RWPE2 (cell line): ENCODE data around the gene SLC22A15.
"Not testable (repeated sequence)": the region's sequence is repeated elsewhere in the genome, so short reads cannot be mapped to it uniquely, and the experiment has no call there.

Experiments used
- ATAC-seq: fragments of 200-7000 bp; cut with Tn5 transposase; 3 replicates; pipeline ENCODE4 v1.9.1; 2021; ENCODE audit warnings: low read depth
- DNase-seq: peaks from one replicate; pipeline ENCODE4 v3.0.0-alpha.2; 2020; ENCODE audit warnings: low spot score
- H3K27ac ChIP-seq: fragments of 450-650 bp; 2 replicates; pipeline ENCODE4 v1.5.1; 2017; ENCODE audit warnings: mild to moderate bottlenecking; ENCODE audit not compliant: poor library complexity, severe bottlenecking
- H3K27me3 ChIP-seq: fragments of 250-450 bp; sonication (Bioruptor Pico); 2 replicates; pipeline ENCODE4 v1.5.1; 2021; ENCODE audit warnings: mild to moderate bottlenecking, moderate library complexity; ENCODE audit not compliant: insufficient read depth, poor library complexity, severe bottlenecking
- H3K36me3 ChIP-seq: fragments of 250-450 bp; sonication (Bioruptor Pico); 2 replicates; pipeline ENCODE4 v1.5.1; 2020; ENCODE audit warnings: low read depth, mild to moderate bottlenecking, moderate library complexity
- H3K4me1 ChIP-seq: fragments of 250-450 bp; sonication (Bioruptor Pico); 2 replicates; pipeline ENCODE4 v1.5.1; 2021; ENCODE audit warnings: mild to moderate bottlenecking, moderate library complexity; ENCODE audit not compliant: insufficient read depth, poor library complexity, severe bottlenecking
- H3K4me3 ChIP-seq: fragments of 250-450 bp; sonication (Bioruptor Pico); 2 replicates; pipeline ENCODE4 v1.5.1; 2021; ENCODE audit warnings: mild to moderate bottlenecking, moderate library complexity; ENCODE audit not compliant: severe bottlenecking
- H3K9me3 ChIP-seq: fragments of 250-450 bp; sonication (Bioruptor Pico); 2 replicates; pipeline ENCODE4 v1.5.1; 2021; ENCODE audit warnings: mild to moderate bottlenecking, moderate library complexity; ENCODE audit not compliant: severe bottlenecking
- TF ChIP-seq, protein P1 (sequence below): fragments of 450-650 bp; IDR thresholded peaks from one replicate; pipeline ENCODE4 v1.5.1; 2017; ENCODE audit warnings: mild to moderate bottlenecking, moderate library complexity; ENCODE audit not compliant: poor library complexity, severe bottlenecking

Gene SLC22A15

DNA sequence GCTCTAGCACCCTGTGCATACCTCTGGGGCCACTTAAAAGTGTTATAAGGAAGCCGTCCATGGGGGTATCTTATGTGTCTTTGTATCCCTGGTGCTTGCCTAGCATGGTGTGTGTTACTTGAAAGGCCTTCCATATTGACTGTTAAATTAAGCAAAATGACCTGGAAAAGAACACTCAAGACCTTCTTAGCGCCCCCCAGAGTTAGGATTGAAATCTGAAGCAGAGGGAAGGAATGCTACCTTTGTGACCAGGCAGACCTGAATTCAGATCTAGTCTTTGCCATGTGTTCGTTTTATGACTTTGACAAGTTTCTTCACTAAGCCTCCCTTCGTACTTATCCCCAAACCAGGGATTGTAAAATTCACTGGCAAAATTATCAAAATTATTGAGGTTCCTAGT is 59.9 kb downstream of the SLC22A15 start:
- no peak overlapping the region for H3K4me3 ChIP-seq
- no peaks in the 10 kb centered on the region for H3K27me3 ChIP-seq
- peaks cover 100% of the 10 kb centered on the region for H3K36me3 ChIP-seq
- TF ChIP-seq, protein P1, sequence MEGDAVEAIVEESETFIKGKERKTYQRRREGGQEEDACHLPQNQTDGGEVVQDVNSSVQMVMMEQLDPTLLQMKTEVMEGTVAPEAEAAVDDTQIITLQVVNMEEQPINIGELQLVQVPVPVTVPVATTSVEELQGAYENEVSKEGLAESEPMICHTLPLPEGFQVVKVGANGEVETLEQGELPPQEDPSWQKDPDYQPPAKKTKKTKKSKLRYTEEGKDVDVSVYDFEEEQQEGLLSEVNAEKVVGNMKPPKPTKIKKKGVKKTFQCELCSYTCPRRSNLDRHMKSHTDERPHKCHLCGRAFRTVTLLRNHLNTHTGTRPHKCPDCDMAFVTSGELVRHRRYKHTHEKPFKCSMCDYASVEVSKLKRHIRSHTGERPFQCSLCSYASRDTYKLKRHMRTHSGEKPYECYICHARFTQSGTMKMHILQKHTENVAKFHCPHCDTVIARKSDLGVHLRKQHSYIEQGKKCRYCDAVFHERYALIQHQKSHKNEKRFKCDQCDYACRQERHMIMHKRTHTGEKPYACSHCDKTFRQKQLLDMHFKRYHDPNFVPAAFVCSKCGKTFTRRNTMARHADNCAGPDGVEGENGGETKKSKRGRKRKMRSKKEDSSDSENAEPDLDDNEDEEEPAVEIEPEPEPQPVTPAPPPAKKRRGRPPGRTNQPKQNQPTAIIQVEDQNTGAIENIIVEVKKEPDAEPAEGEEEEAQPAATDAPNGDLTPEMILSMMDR = no peak
- H3K9me3 ChIP-seq = no peaks in the 10 kb centered on the region
- DNase-seq (no peak), ATAC-seq (no peak)
- no peak overlapping the region for H3K27ac ChIP-seq
- H3K4me1 ChIP-seq = no peaks in the 10 kb centered on the region

DNA sequence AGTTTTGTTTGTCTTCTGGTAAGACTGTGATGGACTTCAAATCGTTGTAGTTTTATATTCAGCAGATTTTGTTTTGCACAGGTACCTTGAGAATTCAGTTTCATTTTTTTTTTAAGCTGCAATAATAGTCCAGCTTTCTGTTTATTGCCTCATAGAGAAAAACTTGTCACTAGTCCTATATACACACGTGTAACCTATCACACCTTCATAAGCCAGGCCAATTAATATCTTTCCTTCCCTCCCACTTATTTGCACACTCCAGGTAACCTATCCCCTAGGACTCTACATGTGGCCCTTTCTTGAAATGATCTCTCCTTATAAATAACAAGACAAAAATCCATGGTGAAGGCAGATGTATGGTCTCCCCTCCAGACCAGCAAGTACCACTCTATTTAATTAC is 62.4 kb downstream of the SLC22A15 start:
- Histone ChIP-seq H3K4me1 (no peaks in the 10 kb centered on the region), H3K27me3 (no peaks in the 10 kb centered on the region), H3K27ac (no peak overlapping the region), H3K4me3 (no peak overlapping the region), H3K9me3 (no peaks in the 10 kb centered on the region), H3K36me3 (peaks cover 100% of the 10 kb centered on the region)
- no peak for ATAC-seq
- no peak for DNase-seq
- TF ChIP-seq, protein P1 = no peak

DNA sequence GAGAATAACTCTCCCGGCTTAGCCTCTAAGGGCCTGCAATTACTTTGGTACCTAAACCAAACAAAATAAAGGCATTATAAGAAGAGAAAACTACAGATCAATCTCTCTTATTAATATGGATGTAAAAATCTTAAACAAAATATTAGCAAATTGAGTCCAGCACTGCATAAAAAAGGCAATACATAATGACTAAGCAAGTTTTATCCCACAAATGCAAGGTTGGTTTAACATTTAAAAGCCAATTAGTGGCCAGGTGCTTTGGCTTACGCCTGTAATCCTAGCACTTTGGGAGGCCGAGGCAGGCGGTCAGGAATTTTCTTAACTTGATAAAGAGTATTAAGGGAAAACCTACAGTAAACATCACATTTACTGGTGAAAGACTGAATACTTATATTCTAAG is 67.8 kb downstream of the SLC22A15 start:
- no peaks in the 10 kb centered on the region for H3K4me1 ChIP-seq
- DNase-seq (no peak), ATAC-seq (no peak)
- no peak overlapping the region for H3K27ac ChIP-seq
- H3K9me3 ChIP-seq = peaks cover 5% of the 10 kb centered on the region
- H3K36me3 ChIP-seq = peaks cover 67% of the 10 kb centered on the region
- no peak overlapping the region for H3K4me3 ChIP-seq
- H3K27me3 ChIP-seq = no peaks in the 10 kb centered on the region
- TF ChIP-seq, protein P1 = no peak

DNA sequence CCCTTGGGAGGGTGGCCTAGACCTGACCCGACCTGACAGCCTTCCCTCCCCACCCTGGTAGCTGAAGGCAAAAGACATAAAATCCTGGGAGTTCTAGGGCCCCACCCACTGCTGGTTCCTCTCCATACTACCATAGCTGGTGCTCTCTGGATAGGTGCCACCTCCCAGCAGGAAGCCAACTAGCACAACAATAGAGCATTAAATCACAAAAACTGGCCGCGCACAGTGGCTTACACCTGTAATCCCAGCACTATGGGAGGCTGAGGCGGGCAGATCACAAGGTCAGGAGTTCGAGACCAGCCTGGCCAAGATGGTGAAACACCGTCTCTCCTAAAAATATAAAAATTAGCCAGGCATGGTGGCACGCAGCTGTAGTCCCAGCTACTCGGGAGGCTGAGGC is 70.6 kb downstream of the SLC22A15 start:
- not testable (repeated sequence) for H3K4me1 ChIP-seq, H3K4me3 ChIP-seq, H3K9me3 ChIP-seq, H3K27ac ChIP-seq, ATAC-seq, H3K27me3 ChIP-seq, DNase-seq
- peaks cover 38% of the 10 kb centered on the region for H3K36me3 ChIP-seq

DNA sequence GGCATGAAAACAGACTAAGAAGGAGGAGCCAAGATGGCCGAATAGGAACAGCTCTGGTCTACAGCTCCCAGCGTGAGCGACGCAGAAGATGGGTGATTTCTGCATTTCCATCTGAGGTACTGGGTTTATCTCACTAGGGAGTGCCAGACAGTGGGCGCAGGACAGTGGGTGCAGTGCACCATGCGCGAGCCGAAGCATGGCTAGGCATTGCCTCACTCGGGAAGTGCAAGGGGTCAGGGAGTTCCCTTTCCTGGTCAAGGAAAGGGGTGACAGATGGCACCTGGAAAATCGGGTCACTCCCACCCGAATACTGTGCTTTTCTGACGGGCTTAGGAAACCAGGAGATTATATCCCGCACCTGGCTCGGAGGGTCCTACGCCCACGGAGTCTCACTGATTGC is 75.6 kb downstream of the SLC22A15 start:
- not testable (repeated sequence) for H3K4me3 ChIP-seq, ATAC-seq, H3K9me3 ChIP-seq

DNA sequence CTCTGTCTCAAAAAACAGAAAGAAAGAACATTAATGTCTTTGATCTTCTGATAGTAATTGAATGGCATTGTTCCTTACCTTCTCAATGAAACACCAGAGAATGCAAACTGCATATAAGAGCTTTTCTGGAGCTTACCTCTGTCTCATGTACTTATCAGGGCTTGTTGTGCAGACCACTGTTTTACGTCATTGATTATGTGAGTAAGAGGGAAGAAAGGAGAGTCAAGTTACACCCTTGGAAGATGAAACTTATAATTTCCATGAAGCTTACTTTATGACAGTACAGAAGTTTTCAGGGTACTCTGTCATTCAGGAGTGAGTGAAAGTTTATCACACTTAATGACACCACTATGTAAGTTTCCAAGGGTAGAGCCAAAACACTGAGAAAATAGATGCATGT is 85.9 kb downstream of the SLC22A15 start:
- no peak overlapping the region for H3K27ac ChIP-seq
- ATAC-seq = no peak
- TF ChIP-seq, protein P1 = no peak
- peaks cover 7% of the 10 kb centered on the region for H3K4me1 ChIP-seq
- H3K9me3 ChIP-seq = no peaks in the 10 kb centered on the region
- DNase-seq = no peak
- H3K27me3 ChIP-seq = no peaks in the 10 kb centered on the region
- peaks cover 65% of the 10 kb centered on the region for H3K36me3 ChIP-seq
- no peak overlapping the region for H3K4me3 ChIP-seq

More for the DNA sequence above, 75.6 kb downstream of the SLC22A15 start:
- not testable (repeated sequence) for DNase-seq, H3K4me1 ChIP-seq, H3K27me3 ChIP-seq, H3K27ac ChIP-seq, H3K36me3 ChIP-seq
